ENCODE measurements around the gene PLBD2. TPM values are rescaled to one million over a fixed set of nuclear protein-coding genes. Genes with fewer than 3 reads are reported as not detected.

PLBD2 gene
- total RNA-seq, 1 experiment from 2014 or later: 31.4 TPM

DNA sequence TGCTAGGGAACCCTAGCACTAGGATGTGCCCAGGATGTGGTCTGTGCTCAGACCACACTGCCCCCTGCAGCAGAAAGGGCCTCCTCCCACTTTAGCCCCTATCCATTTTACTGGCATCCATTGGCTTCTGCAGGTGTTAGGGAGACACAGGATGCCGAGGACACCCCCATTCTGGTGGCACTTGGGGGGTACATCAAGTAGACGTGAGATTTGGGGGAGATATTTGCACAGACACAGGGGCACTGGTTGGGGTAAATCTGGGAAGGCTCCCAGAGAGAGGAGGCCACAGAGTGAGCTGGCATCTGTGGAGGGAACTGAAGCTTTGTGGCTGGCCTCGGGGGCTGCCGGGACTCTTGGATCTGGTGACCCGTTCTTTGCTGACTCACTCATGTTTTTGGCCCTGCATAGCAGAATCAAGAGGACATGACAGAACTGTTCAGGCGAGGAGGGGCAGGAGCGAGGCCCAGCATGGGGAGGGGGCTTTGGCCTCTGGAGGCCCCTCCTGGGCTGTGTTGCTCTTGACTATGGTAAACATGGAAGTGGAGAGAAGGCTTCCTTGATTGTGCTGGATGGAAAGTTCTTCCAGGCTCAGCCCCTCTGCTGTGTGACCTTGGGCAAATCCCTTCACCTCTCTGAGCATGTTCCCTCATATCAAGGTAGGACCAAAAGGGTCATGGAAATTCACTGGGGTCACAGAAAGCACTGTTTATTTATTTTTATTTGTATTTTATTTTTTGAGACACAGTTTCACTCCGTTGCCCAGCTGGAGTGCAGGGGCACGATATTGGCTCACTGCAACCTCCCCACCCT lies 1.8 kb downstream of the PLBD2 start:
- H3K27me3 Mint-ChIP-seq (ENCODE audit: low read depth): no peaks in the 10 kb centered on the region
- no peak overlapping the region for H3K23ac ChIP-seq (ENCODE audit: insufficient read length, low read depth, low read length)
- TF ChIP-seq, protein P1, sequence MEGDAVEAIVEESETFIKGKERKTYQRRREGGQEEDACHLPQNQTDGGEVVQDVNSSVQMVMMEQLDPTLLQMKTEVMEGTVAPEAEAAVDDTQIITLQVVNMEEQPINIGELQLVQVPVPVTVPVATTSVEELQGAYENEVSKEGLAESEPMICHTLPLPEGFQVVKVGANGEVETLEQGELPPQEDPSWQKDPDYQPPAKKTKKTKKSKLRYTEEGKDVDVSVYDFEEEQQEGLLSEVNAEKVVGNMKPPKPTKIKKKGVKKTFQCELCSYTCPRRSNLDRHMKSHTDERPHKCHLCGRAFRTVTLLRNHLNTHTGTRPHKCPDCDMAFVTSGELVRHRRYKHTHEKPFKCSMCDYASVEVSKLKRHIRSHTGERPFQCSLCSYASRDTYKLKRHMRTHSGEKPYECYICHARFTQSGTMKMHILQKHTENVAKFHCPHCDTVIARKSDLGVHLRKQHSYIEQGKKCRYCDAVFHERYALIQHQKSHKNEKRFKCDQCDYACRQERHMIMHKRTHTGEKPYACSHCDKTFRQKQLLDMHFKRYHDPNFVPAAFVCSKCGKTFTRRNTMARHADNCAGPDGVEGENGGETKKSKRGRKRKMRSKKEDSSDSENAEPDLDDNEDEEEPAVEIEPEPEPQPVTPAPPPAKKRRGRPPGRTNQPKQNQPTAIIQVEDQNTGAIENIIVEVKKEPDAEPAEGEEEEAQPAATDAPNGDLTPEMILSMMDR (conservative IDR thresholded peaks at IDR 0.05): peak; percentile 42
- H2BK5ac ChIP-seq (ENCODE audit: insufficient read length, low read length): no peak overlapping the region
- H3K79me2 ChIP-seq (ENCODE audit: insufficient read depth, low read length): no peaks in the 10 kb centered on the region
- peak overlapping the region; percentile 79 to 90; a peak in 4 of 5 replicates for H3K4me3 Mint-ChIP-seq
- H3T11ph ChIP-seq (ENCODE audit: low read length): no peak overlapping the region
- no peak overlapping the region for H3K14ac ChIP-seq (ENCODE audit: insufficient read depth, low read length)
- no peak overlapping the region for H4K5ac ChIP-seq (ENCODE audit: insufficient read length, low read depth, low read length)
- H3K4me1 ChIP-seq (ENCODE audit: insufficient read depth, low read length): peaks cover 5% of the 10 kb centered on the region; the same call in 1 of the 2 replicates
- H3K4me2 ChIP-seq (ENCODE audit: insufficient read depth, insufficient read length, low read length): peak overlapping the region; percentile 46
- peaks cover 7% of the 10 kb centered on the region for H3K23me2 ChIP-seq (ENCODE audit: insufficient read length, low read depth, low read length, poor library complexity, severe bottlenecking)
- H3K9me3 ChIP-seq (ENCODE audit: control insufficient read depth, low read depth, low read length): no peaks in the 10 kb centered on the region
- H2BK20ac ChIP-seq (ENCODE audit: low read depth, low read length, poor library complexity, severe bottlenecking): no peak overlapping the region
- DNase-seq: no peak
- H3K9ac ChIP-seq (ENCODE audit: extremely low read depth, insufficient read length, low read length): no peak overlapping the region
- H2AFZ ChIP-seq (ENCODE audit: low read length): no peak overlapping the region
- peak overlapping the region in 2 of 3 experiments; percentile 28 to 44; a peak in 2 of 7 replicates for H3K27ac Mint-ChIP-seq
- H3K18ac ChIP-seq (ENCODE audit: insufficient read length, low read depth, low read length): no peak overlapping the region
- no peak overlapping the region for H4K8ac ChIP-seq (replicated peaks; ENCODE audit: insufficient read length, low read depth, low read length)
- H2BK120ac ChIP-seq (ENCODE audit: low read depth, low read length, poor library complexity, severe bottlenecking): no peak overlapping the region
- peaks cover 6% of the 10 kb centered on the region for H3K79me1 ChIP-seq (ENCODE audit: insufficient read depth, low read depth, low read length, poor library complexity, severe bottlenecking)
- no peak overlapping the region for H4K91ac ChIP-seq (ENCODE audit: insufficient read length, low read depth, low read length)
- H2BK12ac ChIP-seq (ENCODE audit: insufficient read length, low read depth, low read length): no peak overlapping the region
- no peak overlapping the region for H3K27ac ChIP-seq (ENCODE audit: insufficient read length, low read depth, low read length)
- no peak overlapping the region for H3K56ac ChIP-seq (ENCODE audit: insufficient read length, low read depth, low read length)
- peaks cover 10 to 18% of the 10 kb centered on the region in 2 experiments for H3K4me1 Mint-ChIP-seq
- H3K4ac ChIP-seq (ENCODE audit: low read depth, low read length): no peak overlapping the region
- peaks cover 5 to 16% (median 13%) of the 10 kb centered on the region in 3 experiments; a peak in 5 of 7 replicates for H3K36me3 Mint-ChIP-seq (ENCODE audit: insufficient read depth in 1 of 3, low read depth in 3 of 3)
- H3K27me3 ChIP-seq (ENCODE audit: insufficient read depth, low read length): no peaks in the 10 kb centered on the region
- H2BK15ac ChIP-seq (ENCODE audit: low read depth, low read length): no peak overlapping the region
- H2AK5ac ChIP-seq (ENCODE audit: insufficient read length, low read length): no peak overlapping the region
- no peaks in the 10 kb centered on the region for H4K20me1 ChIP-seq (ENCODE audit: control insufficient read depth, insufficient read depth, insufficient read length)
- no CpG with 5 or more reads among the region's 9 CpGs for WGBS (ENCODE audit: extremely low coverage, insufficient read length, low lambda C conversion rate)
- H3K9me3 Mint-ChIP-seq: no peaks in the 10 kb centered on the region; a peak in 1 of 5 replicates
